Activated T-helper 1 cell treated with anti-CD3 and anti-CD28 coated beads, Interleukin-12 subunit alpha, Interleukin-12 subunit beta, Interleukin-2, Interleukin-4 antibody, amounts not matched to agents 30 ng/mL and 10 ng/mL and 1 ng/mL, durations not matched to agents 14 hours and 24 hours and 36 hours (primary cell): ENCODE data around the gene INSR. TPM values are rescaled to one million over a fixed set of nuclear protein-coding genes. Genes with fewer than 3 reads are reported as not detected.
"Not testable (repeated sequence)": the region's sequence is repeated elsewhere in the genome, so short reads cannot be mapped to it uniquely, and the experiment has no call there.

Experiments
- DNase-seq: peaks from one replicate; pipeline ENCODE4 v3.0.0; 2021; ENCODE audit warnings: low spot score
- H3K27ac Mint-ChIP-seq: one replicate; pipeline ENCODE4 v1.8.0; 2021; ENCODE audit warnings: mild to moderate bottlenecking, mixed read lengths
- H3K27me3 Mint-ChIP-seq: one replicate; pipeline ENCODE4 v1.8.0; 2022; ENCODE audit warnings: mild to moderate bottlenecking, moderate library complexity, mixed read lengths; ENCODE audit not compliant: insufficient read depth
- H3K36me3 Mint-ChIP-seq: one replicate; pipeline ENCODE4 v1.8.0; 2021; ENCODE audit warnings: low read depth, mixed read lengths
- H3K4me1 Mint-ChIP-seq: one replicate; pipeline ENCODE4 v1.8.0; 2021; ENCODE audit warnings: low read depth, mixed read lengths
- H3K4me3 Mint-ChIP-seq: one replicate; pipeline ENCODE4 v1.8.0; 2021; ENCODE audit warnings: mild to moderate bottlenecking, moderate library complexity, mixed read lengths
- H3K9me3 Mint-ChIP-seq: one replicate; pipeline ENCODE4 v1.8.0; 2021; ENCODE audit warnings: mixed read lengths
- intact Hi-C: fragments of 100-400 bp; cut with micrococcal nuclease; formaldehyde crosslinking; loops from one replicate; pipeline ENCODE4 v1.15.1; 2024
- total RNA-seq: library from RNA; stranded (reverse); gene quantifications from 2 replicates; pipeline ENCODE4 v1.2.3, GENCODE V29; 2022

The INSR gene
- total RNA-seq, 1 donor from 2014 or later: 1.5 TPM

DNA sequence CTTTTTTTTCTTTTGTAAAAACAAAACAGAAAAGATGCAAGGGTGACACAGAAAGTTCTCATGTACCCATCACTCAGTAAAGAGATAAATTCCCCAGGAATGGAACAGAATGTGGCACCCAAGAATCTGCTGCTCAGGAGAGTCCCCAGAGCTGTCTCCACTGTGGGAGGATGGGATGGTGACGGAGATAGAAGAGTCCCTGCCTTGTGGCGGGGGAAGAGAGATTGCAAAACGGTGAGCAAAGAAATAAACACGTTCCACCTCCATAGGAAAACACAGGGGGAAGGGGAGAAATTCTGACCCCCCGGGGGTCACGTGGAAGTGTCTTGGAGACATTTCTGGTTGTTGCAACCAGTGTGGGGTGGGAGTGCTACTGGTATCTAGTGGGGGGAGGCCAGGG, 76.4 kb downstream of the INSR start:
- no peak for DNase-seq
- Mint-ChIP-seq H3K27ac (no peak overlapping the region), H3K4me1 (no peaks in the 10 kb centered on the region), H3K27me3 (no peaks in the 10 kb centered on the region), H3K36me3 (no peaks in the 10 kb centered on the region), H3K4me3 (no peak overlapping the region), H3K9me3 (no peaks in the 10 kb centered on the region)
- intact Hi-C loops: no loop called here

DNA sequence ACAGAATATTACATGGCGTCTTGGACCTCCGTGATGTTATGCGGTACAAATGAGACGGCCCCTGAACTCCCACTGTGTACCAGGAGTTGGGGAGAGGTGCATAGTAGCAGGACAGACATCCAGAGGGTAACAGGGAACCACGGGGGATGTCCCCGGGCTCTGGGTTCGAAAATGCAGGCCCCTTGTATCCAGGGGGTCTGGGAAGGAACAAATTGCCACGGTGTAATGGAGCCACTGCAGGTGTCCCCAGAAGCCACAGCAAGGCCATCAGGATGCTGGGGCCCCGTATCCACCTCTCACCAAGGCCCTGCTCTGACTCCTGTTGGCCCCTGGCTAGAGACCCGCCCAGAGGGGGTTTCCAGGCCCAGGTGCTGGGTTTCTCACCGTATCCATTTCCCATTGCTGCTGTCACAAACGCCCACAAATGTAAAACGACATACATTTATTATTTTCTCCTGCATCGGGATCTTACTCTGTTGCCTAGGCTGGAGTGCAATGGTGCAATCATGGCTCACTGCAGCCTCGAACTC, 77.8 kb downstream of the INSR start:
- intact Hi-C loops: no loop called here
- Mint-ChIP-seq H3K4me3 (no peak overlapping the region), H3K9me3 (no peaks in the 10 kb centered on the region), H3K27ac (no peak overlapping the region), H3K36me3 (no peaks in the 10 kb centered on the region), H3K27me3 (no peaks in the 10 kb centered on the region), H3K4me1 (no peaks in the 10 kb centered on the region)
- DNase-seq: no peak

DNA sequence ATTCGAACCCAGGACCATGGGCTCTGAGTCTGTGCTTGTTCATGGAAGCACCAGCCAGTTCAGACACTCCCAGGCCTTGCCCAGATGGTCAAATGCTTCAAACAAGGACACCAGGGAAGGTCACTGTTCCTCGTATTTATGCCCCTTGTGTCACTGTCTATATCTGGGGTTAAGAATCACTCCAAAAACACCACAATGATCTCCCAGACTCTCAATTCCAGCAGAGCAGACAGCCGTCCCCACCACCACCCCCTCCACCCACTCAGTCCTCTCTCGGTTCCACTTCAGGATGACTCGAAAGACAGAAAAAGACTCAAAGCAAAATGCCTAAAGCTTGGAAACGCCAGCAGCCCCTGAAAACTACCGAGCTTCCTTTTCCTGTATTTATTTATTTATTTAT, 79.0 kb downstream of the INSR start:
- H3K27ac Mint-ChIP-seq: no peak overlapping the region

DNA sequence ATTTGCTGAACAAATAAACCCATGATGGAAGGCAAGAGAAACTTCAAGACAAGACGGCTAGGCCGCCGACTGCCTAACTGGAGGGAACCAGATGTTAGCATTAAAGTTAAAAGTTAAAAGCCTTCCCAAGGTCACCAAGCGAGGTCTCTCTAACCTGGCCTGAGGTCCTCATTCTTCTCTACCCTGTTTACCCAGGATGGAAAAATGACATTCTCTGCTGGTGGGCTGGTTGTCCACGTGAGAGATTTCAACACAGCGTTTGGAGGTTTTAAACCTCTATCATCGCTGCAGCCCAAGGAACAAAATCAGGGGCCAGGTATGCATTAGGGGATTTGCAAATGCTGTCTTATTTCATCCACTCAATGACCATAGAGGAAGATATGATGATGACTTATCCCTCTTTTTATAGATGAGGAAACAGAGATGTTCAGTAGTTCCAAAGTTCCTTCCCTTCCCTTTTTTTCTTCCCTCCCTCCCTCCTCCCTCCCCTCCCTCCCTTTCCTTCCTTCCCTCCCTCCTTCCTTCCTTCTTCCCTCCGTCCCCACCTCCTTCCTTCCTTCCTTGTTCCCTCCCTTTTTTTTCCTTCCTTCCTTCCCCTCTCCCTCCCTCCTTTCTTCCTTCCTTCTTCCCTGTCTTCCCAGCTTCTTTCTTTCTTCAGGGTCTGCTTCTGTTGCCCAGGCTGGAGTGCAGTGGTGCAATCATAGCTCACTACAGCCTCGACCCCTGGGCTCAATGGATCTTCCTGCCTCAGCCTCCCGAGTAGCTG, 79.7 kb downstream of the INSR start:
- no peak overlapping the region for H3K27ac Mint-ChIP-seq
- peaks cover 3% of the 10 kb centered on the region for H3K4me1 Mint-ChIP-seq
- H3K9me3 Mint-ChIP-seq: no peaks in the 10 kb centered on the region
- no peak for DNase-seq
- no peaks in the 10 kb centered on the region for H3K27me3 Mint-ChIP-seq
- intact Hi-C loops: no loop called here
- H3K4me3 Mint-ChIP-seq: no peak overlapping the region
- no peaks in the 10 kb centered on the region for H3K36me3 Mint-ChIP-seq

More for the DNA sequence above, 79.0 kb downstream of the INSR start:
- Mint-ChIP-seq H3K36me3 (no peaks in the 10 kb centered on the region), H3K4me1 (no peaks in the 10 kb centered on the region), H3K27me3 (no peaks in the 10 kb centered on the region), H3K4me3 (no peak overlapping the region), H3K9me3 (no peaks in the 10 kb centered on the region)
- no peak for DNase-seq
- intact Hi-C loops: no loop called here

DNA sequence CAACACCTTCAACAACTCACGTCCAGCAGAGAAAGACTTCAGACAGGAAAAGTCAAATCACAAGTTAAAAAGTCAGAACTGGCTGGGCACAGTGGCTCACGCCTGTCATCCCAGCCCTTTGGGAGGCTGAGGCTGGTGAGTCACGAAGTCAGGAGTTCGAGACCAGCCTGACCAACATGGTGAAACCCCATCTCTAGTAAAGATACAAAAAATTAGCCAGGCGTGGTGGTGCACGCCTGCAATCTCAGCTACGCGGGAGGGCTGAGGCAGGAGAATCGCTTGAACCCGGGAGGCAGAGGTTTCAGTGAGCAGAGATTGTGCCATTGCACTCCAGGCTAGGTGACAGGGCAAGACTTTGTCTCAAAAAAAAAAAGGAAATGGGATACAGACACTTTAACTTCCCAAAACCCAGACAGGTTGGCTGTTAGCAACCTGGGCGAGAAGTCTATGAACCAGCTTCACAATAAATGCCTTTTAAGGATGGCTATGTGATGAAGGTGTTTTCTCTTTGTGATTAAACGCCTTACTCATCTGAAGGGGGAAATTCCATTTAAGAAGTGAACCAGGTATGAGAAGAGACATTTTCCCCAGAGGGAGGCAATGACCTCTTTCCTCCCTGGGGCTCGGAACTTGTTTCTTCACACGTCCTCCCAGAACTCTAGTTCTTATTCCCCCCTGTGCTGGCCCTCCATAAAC, 80.4 kb downstream of the INSR start:
- DNase-seq: no peak
- Mint-ChIP-seq H3K27ac (no peak overlapping the region), H3K36me3 (no peaks in the 10 kb centered on the region), H3K9me3 (no peaks in the 10 kb centered on the region), H3K4me3 (no peak overlapping the region), H3K4me1 (peaks cover 3% of the 10 kb centered on the region), H3K27me3 (no peaks in the 10 kb centered on the region)
- intact Hi-C loops: no loop called here

DNA sequence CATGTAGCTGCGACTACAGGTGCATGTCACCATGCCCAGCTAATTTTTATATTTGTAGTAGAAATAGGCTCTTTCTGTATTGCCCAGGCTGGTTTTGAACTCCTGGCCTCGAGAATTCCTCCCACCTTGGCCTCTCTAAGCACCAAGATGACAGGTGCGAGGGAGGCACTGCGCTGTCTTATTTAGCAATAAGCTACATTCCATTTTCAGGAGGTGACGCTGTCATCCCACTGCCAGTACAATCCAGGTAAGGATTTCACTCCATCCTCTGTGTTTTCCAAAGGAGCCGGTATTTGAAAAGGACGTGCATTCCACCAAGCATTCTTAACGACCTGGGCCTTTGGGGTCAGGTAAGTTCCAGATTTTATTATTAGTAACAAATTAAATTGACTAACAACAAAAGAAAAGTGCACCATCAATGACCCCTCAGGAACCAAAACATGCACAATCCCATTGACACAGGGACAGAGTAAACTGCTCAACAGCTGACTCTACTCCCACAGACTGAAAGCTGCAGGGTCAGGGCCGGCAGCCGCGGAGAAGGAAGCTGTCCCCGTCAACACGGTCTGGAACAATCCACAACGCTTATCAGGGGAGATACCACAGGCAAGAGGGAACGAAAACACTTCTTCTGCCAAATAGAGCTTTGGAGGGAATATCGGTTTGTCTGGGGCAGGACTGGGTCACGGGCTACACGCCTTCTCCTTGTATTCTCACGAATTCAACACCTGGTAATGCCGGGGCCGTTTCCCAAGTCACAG, 82.8 kb downstream of the INSR start:
- no peaks in the 10 kb centered on the region for H3K27me3 Mint-ChIP-seq
- no peak overlapping the region for H3K27ac Mint-ChIP-seq
- DNase-seq: no peak
- peaks cover 3% of the 10 kb centered on the region for H3K9me3 Mint-ChIP-seq
- intact Hi-C loops: no loop called here
- H3K4me3 Mint-ChIP-seq: no peak overlapping the region
- H3K4me1 Mint-ChIP-seq: peaks cover 14% of the 10 kb centered on the region
- no peaks in the 10 kb centered on the region for H3K36me3 Mint-ChIP-seq

DNA sequence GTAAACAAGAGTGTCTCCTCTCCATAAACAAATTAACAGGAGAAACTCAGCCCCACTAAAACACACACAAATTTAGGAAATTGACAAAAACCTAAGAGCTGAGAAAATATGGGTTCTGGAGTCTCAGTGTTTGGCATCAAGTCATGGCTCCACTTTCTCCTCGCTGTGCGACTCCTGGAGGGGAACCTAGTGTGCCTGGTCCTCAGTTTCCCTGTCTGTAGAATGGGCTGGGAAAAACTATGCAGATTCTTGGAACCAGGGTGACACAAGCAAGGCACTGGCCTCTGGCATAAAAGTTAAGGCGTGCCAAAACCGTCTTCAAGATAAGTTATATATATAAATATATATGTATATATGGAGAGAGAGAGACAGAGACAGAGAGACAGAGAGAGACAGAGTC, 83.9 kb downstream of the INSR start:
- intact Hi-C loops: no loop called here
- DNase-seq: no peak
- Mint-ChIP-seq H3K4me3 (no peak overlapping the region), H3K36me3 (no peaks in the 10 kb centered on the region), H3K27ac (no peak overlapping the region), H3K9me3 (peaks cover 3% of the 10 kb centered on the region), H3K27me3 (no peaks in the 10 kb centered on the region), H3K4me1 (peaks cover 14% of the 10 kb centered on the region)

DNA sequence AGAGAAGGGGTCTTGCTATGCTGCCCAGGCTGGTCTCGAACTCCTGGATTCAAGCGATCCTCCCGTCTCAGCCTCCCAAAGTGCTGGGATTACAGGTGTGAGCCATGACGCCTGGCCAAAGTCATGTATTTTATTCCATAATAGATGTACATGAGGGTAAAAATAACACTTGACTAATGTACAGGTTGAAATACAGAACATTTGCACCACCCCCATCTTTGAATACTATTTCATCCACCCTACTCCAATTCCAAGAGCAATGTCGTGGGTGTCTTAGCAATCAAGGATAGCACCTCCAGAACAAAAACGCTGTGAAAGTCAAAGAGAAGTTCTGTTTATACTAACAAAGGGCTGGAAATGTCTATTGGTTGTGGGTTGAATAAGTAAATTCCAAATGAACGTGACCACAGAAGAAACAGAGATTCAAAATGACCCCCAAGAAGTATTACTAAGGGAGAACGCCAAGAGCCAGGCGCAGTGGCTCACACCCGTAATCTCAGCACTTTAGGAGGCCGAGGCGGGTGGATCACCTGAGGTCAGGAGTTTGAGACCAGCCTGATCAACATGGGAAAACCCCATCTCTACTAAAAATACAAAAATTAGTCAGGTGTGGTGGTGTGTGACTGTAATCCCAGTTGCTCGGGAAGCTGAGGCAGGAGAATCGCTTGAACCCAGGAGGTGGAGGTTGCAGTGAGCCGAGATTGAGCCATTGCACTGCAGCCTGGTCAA, 84.5 kb downstream of the INSR start:
- H3K27ac Mint-ChIP-seq, intact Hi-C loops, H3K36me3 Mint-ChIP-seq, H3K9me3 Mint-ChIP-seq, H3K27me3 Mint-ChIP-seq, H3K4me3 Mint-ChIP-seq, DNase-seq: not testable (repeated sequence)
- H3K4me1 Mint-ChIP-seq: peaks cover 14% of the 10 kb centered on the region

DNA sequence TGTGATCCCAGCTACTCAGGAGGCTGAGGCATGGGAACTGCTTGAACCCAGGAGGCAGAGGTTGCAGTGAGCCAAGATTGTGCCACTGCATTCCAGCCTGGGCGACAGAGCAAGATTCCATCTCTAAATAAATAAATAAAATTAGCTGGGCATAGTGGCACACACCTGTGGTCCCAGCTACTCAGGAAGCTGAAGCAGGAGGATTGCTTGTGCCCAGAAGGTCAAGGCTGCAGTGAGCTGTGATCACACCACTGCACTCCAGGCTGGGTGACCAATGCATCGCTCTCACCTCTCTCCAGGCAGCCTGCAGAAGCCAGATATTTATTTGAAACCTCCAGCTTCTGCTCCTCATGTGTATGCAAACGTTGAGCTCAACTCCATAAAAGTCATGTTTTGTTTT, 85.2 kb downstream of the INSR start:
- H3K36me3 Mint-ChIP-seq, H3K27ac Mint-ChIP-seq, intact Hi-C loops, H3K4me3 Mint-ChIP-seq, DNase-seq, H3K27me3 Mint-ChIP-seq, H3K9me3 Mint-ChIP-seq: not testable (repeated sequence)
- H3K4me1 Mint-ChIP-seq: peaks cover 14% of the 10 kb centered on the region

DNA sequence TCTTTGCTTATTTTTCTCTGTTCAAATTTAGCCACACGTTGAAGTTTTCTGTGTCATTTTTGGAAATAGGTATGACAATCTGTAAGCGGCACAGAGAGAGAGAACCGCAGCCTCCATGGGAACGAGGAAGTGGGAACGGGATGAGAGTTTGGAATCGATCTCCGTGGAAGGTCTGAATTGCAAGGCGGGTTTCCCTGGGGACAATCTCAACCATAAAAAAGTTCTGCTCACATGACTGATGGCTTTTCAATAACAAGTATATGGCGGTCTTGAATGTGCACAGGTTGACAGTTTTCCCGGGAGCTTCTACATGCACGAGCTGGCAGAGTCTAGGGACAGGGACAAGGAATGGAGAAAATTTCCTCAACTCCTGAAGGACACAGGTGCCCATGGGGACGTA, 90.9 kb downstream of the INSR start:
- Mint-ChIP-seq H3K4me3 (no peak overlapping the region), H3K27me3 (peaks cover 26% of the 10 kb centered on the region), H3K9me3 (peaks cover 3% of the 10 kb centered on the region), H3K4me1 (peaks cover 15% of the 10 kb centered on the region), H3K36me3 (no peaks in the 10 kb centered on the region), H3K27ac (no peak overlapping the region)
- no peak for DNase-seq
- intact Hi-C loops: no loop called here

DNA sequence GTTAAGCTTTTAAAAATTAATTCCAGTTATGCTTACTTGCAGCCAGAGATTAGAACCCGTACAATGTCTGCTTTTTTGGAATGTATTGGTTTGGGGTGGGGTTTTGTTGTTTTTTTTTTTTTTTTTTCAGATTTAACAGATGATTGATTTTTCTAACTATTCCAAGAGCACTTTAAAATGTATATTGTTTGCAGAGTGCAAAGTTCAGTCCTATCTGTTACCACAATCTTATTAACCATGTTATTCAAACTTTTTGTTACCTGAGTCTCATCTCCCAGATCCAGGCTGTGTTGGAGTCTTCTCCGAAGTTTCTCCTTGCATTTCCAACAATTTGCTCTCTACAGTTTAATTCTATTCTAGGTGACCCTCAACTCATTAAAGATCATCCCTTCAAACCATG, 91.3 kb downstream of the INSR start:
- peaks cover 11% of the 10 kb centered on the region for H3K4me1 Mint-ChIP-seq
- peaks cover 26% of the 10 kb centered on the region for H3K27me3 Mint-ChIP-seq
- no peak overlapping the region for H3K27ac Mint-ChIP-seq
- DNase-seq: no peak
- intact Hi-C loops: no loop called here
- H3K9me3 Mint-ChIP-seq: peaks cover 3% of the 10 kb centered on the region
- no peak overlapping the region for H3K4me3 Mint-ChIP-seq
- H3K36me3 Mint-ChIP-seq: no peaks in the 10 kb centered on the region

DNA sequence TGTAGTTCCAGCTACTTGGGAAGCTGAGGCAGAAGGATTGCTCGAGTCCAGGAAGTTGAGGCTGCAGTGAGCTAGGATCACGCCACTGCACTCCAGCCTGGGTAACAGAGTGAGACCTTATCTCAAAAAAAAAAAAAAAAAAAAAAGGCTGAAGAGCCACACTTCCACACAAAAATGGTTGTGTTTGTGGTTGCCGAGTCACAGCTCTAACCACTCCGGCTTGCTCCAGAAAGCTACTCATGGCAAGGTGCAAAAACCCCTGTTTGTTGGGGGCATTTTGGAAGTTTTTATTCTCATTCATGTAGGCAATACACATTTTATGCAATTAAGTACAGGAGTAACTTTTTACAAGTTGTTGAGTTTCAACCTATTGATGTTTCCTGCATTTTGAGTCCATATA, 93.5 kb downstream of the INSR start:
- Mint-ChIP-seq H3K4me3 (no peak overlapping the region), H3K9me3 (no peaks in the 10 kb centered on the region), H3K27ac (no peak overlapping the region), H3K36me3 (no peaks in the 10 kb centered on the region), H3K27me3 (peaks cover 30% of the 10 kb centered on the region), H3K4me1 (peaks cover 18% of the 10 kb centered on the region)
- no peak for DNase-seq
- intact Hi-C loops: no loop called here
